ENCODE measurements around the gene ANKRD24.
A peak's percentile ranks its signal among the peaks of the same experiment; 100 is the strongest.
"Not testable (repeated sequence)": the region's sequence is repeated elsewhere in the genome, so short reads cannot be mapped to it uniquely, and the experiment has no call there.

The ANKRD24 gene

GRCh38 chr19:4182084-4182810 lies at the start of gene ANKRD24, which contains the start of gene SIRT6:
Gene ANKRD24, plus strand, starts transcription at chr19:4182689. Its CDS starts 3,737 bp downstream, at chr19:4186426.
Gene SIRT6, minus strand, starts transcription at chr19:4182563. Its CDS starts 24 bp downstream, at chr19:4182539.
- DNase-seq: peak; percentile 96

- DNase-seq: no peak
These were observed 48.1 kb upstream of the ANKRD24 start for GRCh38 chr19:4134351-4134750.

GRCh38 chr19:4135386-4135785 lies 47.1 kb upstream of the ANKRD24 start:
- not testable (repeated sequence) for DNase-seq

GRCh38 chr19:4136680-4137088 lies 45.8 kb upstream of the ANKRD24 start:
- DNase-seq: no peak

- no peak for DNase-seq
These were observed 44.0 kb upstream of the ANKRD24 start for GRCh38 chr19:4138445-4138844.

GRCh38 chr19:4139614-4140236 lies 42.8 kb upstream of the ANKRD24 start:
- DNase-seq: peak; percentile 86

- DNase-seq: peak; percentile 54
These were observed 42.2 kb upstream of the ANKRD24 start for GRCh38 chr19:4140237-4140711.

- DNase-seq: not testable (repeated sequence)
These were observed 39.6 kb upstream of the ANKRD24 start for GRCh38 chr19:4142916-4143315.

- DNase-seq: no peak
These were observed 37.7 kb upstream of the ANKRD24 start for GRCh38 chr19:4144666-4145249.

- no peak for DNase-seq
These were observed 32.8 kb upstream of the ANKRD24 start for GRCh38 chr19:4149518-4150288.

- no peak for DNase-seq
These were observed 30.9 kb upstream of the ANKRD24 start for GRCh38 chr19:4151623-4152022.

GRCh38 chr19:4152241-4152998 lies 30.1 kb upstream of the ANKRD24 start:
- no peak for DNase-seq

GRCh38 chr19:4154571-4155312 lies 27.7 kb upstream of the ANKRD24 start:
- DNase-seq: no peak

- no peak for DNase-seq
These were observed 25.3 kb upstream of the ANKRD24 start for GRCh38 chr19:4157164-4157563.

- DNase-seq: not testable (repeated sequence)
These were observed 24.5 kb upstream of the ANKRD24 start for GRCh38 chr19:4157971-4158370.

GRCh38 chr19:4161415-4162077 lies 20.9 kb upstream of the ANKRD24 start:
- DNase-seq: no peak

- no peak for DNase-seq
These were observed 18.2 kb upstream of the ANKRD24 start for GRCh38 chr19:4164262-4164661.

- DNase-seq: no peak
These were observed 10.8 kb upstream of the ANKRD24 start for GRCh38 chr19:4171676-4172075.

GRCh38 chr19:4172861-4173473 lies 9.5 kb upstream of the ANKRD24 start:
- peak; percentile 62 for DNase-seq

- no peak for DNase-seq
These were observed 8.8 kb upstream of the ANKRD24 start for GRCh38 chr19:4173479-4174212.
